Measurements from ENCODE around the gene NLK. TPM values are rescaled to one million over a fixed set of nuclear protein-coding genes. Genes with fewer than 3 reads are reported as not detected.

NLK gene
- total and polyA plus RNA-seq, 2 donors (not counting 3 experiments of a cell fraction or from before 2014, with no cell fraction given), result 23.8 to 34.2 TPM

DNA sequence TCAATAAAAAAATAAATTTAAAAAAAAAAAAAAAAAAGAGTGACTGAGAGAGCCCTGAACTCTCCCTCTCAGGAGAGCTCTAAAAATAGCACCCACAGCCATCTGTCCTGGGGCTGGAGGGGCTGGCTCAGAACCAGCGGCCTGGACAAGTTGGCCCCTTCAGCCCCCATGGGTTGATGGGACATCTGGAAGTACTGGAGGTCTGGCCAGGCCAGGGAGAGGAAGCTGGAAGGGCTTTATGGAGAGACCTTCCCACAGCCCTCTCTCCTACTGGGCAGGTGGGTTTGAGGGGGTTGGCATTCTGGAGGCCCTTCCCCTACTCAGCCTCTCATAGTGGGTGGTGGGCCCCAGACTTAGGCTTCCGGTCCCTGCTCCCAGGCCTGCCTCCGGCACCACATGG, 182.8 kb downstream of the NLK start:
- POLR2A ChIA-PET, result no interaction called here
- BruUV-seq (replicated peaks), result no TSS peak
- H3K9me3 ChIP-seq (replicated peaks; ENCODE audit: control insufficient read depth, insufficient read depth, low read length), result no peaks in the 10 kb centered on the region
- dilution Hi-C loops (cut with MboI; ENCODE audit: extremely low pct_ligation_motif_present, low sequenced_read_pairs) (no loop called here), intact Hi-C loops (cut with micrococcal nuclease) (no loop called here)
- no peaks in the 10 kb centered on the region for H4K20me1 ChIP-seq (replicated peaks; ENCODE audit: control insufficient read depth, extremely low read depth, insufficient read depth, low read length)
- FAIRE-seq (no peak), DNase-seq (ENCODE audit: low read depth, low spot score) (no peak)
- CTCF ChIA-PET, result interaction anchor here (0.9 to 1.3 kb wide), 2 partner anchors 26 to 195 kb away, joined by 3 to 4 read pairs; no protein-coding TSS in a partner anchor
- H3K79me2 ChIP-seq (ENCODE audit: control insufficient read depth, insufficient read depth, low read length), result no peaks in the 10 kb centered on the region
- no peak overlapping the region for H3K4me3 ChIP-seq (replicated peaks in 1 of 3; ENCODE audit: insufficient read depth in 1 of 3, low read depth in 1 of 3, low read length in 3 of 3)
- H2AFZ ChIP-seq (ENCODE audit: low read depth, low read length), result no peak overlapping the region
- TF ChIP-seq, protein P1, sequence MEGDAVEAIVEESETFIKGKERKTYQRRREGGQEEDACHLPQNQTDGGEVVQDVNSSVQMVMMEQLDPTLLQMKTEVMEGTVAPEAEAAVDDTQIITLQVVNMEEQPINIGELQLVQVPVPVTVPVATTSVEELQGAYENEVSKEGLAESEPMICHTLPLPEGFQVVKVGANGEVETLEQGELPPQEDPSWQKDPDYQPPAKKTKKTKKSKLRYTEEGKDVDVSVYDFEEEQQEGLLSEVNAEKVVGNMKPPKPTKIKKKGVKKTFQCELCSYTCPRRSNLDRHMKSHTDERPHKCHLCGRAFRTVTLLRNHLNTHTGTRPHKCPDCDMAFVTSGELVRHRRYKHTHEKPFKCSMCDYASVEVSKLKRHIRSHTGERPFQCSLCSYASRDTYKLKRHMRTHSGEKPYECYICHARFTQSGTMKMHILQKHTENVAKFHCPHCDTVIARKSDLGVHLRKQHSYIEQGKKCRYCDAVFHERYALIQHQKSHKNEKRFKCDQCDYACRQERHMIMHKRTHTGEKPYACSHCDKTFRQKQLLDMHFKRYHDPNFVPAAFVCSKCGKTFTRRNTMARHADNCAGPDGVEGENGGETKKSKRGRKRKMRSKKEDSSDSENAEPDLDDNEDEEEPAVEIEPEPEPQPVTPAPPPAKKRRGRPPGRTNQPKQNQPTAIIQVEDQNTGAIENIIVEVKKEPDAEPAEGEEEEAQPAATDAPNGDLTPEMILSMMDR (IDR thresholded peaks at IDR 0.05; ENCODE audit: extremely low read depth in 1 of 2, insufficient read depth in 1 of 2, low read depth in 1 of 2, low read length in 2 of 2), result no peak
- TF ChIP-seq POLR2A (IDR thresholded peaks at IDR 0.05; ENCODE audit: low read depth, low read length) (no peak), FOS (IDR thresholded peaks at IDR 0.05; ENCODE audit: borderline replicate concordance, insufficient read depth, low read length) (no peak), GATA2 (IDR thresholded peaks at IDR 0.05; ENCODE audit: insufficient read depth, insufficient read length, low read depth, low read length) (no peak), EZH2 (IDR thresholded peaks at IDR 0.05; ENCODE audit: borderline replicate concordance, low read depth, low read length, severe bottlenecking) (no peak), POLR2AphosphoS5 (IDR thresholded peaks at IDR 0.05; ENCODE audit: insufficient read depth, low read depth, low read length) (no peak), MYC (IDR thresholded peaks at IDR 0.05; ENCODE audit: low read depth, low read length) (no peak), JUN (IDR thresholded peaks at IDR 0.05; ENCODE audit: borderline replicate concordance, insufficient read depth, insufficient read length, low read depth) (no peak)
- TF ChIP-seq, protein P2, sequence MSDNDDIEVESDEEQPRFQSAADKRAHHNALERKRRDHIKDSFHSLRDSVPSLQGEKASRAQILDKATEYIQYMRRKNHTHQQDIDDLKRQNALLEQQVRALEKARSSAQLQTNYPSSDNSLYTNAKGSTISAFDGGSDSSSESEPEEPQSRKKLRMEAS (IDR thresholded peaks at IDR 0.05; ENCODE audit: insufficient read depth, insufficient read length), result no peak
- H3K4me2 ChIP-seq (ENCODE audit: insufficient read depth, low read length), result no peak overlapping the region
- no peaks in the 10 kb centered on the region for H3K9me1 ChIP-seq (replicated peaks; ENCODE audit: control insufficient read depth, extremely low read depth, insufficient read depth, low read length)
- no peaks in the 10 kb centered on the region for H3K36me3 ChIP-seq (ENCODE audit: control insufficient read depth in 2 of 2, extremely low read depth in 1 of 2, insufficient read depth in 2 of 2, low read length in 2 of 2)
- no peak overlapping the region for H3K27ac ChIP-seq (ENCODE audit: insufficient read depth, low read depth, low read length)
- peaks cover 13 to 20% of the 10 kb centered on the region in 2 experiments for H3K27me3 ChIP-seq (ENCODE audit: control insufficient read depth in 2 of 2, insufficient read depth in 2 of 2, low read length in 2 of 2)
- H3K9ac ChIP-seq (replicated peaks; ENCODE audit: extremely low read depth, insufficient read depth, low read length), result no peak overlapping the region
- peaks cover 3% of the 10 kb centered on the region for H3K4me1 ChIP-seq (ENCODE audit: control insufficient read depth, extremely low read depth, insufficient read depth, low read length)

Measured in endothelial cell of umbilical vein (primary cell).